Stimulated activated CD4-positive, alpha-beta T cell treated with anti-CD3 and anti-CD28 coated beads, TNF-alpha, amount 100 ng/mL, for 24 hours (primary cell): Measurements from ENCODE around the gene PPIP5K2.
"Not testable (repeated sequence)": the region's sequence is repeated elsewhere in the genome, so short reads cannot be mapped to it uniquely, and the experiment has no call there.

Experiments used
- DNase-seq, 3 experiments: peaks; one replicate each; pipeline ENCODE4 v3.0.0-alpha.2; 2020; ENCODE audit warnings: low read depth in 3 of 3

PPIP5K2 gene

GRCh38 chr5:103207653-103208052 lies 87.6 kb downstream of the PPIP5K2 start:
- no peak for DNase-seq

DNA sequence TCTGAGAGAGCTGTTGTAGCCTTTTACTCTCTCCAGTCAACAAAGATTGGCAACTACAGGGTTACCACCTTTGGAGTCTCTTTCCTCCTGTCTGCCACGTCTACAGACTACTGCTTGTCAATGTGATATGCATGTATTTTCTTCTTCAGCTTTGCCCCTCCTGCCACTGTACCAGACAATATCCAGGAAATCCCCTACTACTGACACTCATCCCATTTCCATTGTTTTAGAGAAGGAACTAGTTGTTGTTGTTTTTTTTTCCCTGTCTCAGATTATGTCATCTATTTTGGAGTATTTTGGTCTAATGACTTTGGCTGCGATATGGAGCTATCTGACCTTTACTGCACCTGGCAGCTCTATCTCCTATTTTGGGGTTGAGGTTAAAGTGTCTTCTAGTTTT lies 88.4 kb downstream of the PPIP5K2 start:
- DNase-seq: no peak

GRCh38 chr5:103209065-103209464 lies 89.0 kb downstream of the PPIP5K2 start:
- no peak for DNase-seq

DNA sequence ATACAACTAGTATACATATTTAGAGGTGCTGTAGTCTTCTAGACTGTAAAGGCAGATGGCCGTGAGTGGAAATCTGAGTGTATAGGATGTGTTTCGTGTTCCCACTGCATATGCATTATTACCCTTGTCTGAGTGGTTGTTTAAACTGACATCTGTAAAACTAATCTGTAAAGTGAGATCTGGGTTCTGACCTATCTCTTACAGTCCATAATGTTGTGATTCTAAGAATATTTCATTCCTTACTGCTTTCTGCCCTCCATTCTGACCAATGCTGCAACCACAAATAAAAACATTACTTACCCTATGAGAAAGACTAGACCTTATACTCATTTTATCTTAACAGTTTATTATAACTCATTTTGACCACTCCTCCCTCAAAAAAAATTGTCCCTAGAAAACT lies 90.9 kb downstream of the PPIP5K2 start:
- DNase-seq: no peak

DNA sequence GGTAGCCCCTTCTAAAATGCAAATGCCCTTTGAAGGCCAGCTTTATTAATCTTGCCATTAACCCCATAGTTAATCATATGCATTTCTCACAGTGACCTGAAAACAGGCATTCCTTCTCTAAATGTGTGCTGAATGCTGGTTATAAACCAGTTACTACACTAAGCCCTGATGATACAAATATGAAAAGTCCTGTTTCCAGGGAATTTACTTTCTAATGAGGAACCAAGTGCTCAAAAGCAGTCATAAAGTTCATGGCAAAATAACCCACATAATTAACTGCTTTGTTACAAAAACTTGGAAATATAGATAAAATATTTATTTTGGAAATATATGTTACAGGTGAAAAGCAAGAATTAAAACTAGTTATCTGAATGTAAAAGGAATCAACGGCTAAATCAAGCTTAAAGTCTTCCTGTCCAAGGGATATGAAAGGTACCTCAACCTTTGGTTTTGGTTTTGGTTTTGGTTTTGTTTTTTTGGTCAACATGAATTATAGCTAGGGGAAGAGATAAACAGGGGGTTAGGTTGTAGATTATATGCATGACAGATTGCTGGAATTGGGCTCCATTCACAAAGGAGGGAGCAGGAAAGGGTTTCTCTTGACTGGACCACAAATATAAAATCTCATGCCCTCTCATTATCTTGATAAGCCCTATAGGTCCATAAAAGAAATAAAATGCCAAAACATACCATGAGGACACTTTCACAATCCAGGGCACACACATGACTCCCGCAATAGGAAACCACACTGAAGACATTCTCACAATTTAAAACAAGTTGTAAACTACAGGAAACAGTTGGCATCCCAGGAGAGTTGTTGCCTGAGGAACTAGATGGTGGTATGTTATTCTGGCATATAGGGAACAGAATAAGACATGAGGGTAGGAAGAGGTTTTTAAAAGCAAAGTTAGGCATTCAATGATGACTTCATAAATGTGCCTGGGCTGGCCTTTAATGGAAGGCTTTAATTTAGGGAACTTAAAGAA lies 91.8 kb downstream of the PPIP5K2 start:
- DNase-seq: no peak

DNA sequence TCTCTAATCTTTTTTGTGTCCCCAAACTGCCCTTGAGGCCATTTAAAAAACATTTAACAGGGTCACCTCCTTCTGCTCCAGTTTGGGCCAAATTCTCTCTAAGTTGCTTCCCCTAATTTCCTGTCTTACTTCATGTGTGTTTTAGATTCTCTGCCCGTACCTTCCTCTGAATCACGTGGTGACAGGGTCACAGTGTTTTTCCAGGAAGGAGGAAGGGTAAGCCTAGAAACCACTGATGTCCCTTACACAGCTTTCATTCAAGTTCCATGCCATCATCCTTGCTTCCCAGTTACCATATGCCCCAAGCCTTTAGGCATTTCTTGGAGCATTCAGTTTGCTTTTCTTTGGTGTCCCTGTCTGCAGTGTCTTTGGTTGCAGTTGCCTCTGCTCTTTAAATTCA lies 96.0 kb downstream of the PPIP5K2 start:
- DNase-seq: no peak

GRCh38 chr5:103216697-103217096 lies 96.6 kb downstream of the PPIP5K2 start:
- no peak for DNase-seq

GRCh38 chr5:103217101-103217500 lies 97.0 kb downstream of the PPIP5K2 start:
- DNase-seq: no peak

DNA sequence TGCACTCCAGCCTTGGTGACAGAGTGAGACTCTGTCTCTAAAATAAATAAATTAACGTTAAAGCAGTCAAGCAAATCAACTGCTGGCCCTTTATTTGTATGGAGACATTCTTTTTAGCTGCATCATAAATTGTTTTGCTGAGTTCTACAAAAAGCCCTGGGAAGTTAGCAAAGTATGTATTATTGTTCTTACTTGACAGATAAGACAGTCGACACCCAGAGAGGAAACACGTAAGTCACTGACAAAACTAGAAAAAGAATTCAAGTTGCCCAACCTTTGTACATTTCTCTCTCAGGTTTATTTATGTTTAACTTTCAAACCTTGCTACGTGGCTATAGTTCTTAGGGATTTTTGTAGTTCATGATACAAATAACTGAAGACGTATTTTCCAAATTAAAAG lies 98.1 kb downstream of the PPIP5K2 start:
- no peak for DNase-seq

GRCh38 chr5:103219074-103219473 lies 99.0 kb downstream of the PPIP5K2 start:
- not testable (repeated sequence) for DNase-seq

DNA sequence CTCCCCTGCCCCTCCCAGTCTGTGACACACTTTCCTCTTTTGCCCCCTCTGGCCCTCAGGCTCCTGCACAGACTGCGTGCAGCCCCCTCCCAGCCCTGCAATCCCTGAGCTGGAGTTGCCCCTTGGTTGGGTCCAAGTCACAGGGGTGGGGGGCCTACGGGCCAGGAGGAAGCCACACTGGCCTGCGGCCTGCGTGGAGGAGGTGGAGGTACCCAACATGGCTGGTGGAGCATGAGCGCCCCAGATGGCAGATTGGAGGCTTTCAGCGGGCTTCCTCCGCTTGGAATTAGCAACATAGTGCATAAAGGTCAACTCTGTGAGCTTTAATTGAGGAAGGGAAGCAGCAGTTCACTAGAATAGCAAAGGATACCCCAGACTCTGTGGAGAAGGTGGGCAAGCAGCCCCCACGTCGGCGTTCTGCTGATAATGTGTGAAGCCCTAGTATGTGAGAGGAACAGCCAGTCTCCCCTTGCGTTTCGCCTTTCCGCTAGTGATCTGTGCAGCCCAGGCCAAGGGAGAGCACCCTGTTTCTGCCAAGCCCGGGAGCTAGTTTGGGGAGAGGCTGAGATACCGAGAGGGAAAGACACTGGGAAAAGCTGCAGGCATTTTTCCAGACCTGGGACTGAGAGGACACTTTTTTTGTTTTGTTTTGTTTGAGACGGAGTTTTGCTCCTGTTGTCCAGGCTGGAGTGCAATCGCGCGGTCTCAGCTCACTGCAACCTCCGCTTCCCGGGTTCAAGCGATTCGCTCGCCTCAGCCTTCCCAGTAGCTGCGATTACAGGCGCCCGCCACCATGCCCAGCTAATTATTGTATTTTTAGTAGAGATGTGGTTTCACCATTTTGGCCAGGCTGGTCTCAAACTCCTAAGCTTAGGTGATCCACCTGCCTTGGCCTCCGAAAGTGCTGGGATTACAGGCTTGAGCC lies 103.2 kb downstream of the PPIP5K2 start:
- DNase-seq: no peak

DNA sequence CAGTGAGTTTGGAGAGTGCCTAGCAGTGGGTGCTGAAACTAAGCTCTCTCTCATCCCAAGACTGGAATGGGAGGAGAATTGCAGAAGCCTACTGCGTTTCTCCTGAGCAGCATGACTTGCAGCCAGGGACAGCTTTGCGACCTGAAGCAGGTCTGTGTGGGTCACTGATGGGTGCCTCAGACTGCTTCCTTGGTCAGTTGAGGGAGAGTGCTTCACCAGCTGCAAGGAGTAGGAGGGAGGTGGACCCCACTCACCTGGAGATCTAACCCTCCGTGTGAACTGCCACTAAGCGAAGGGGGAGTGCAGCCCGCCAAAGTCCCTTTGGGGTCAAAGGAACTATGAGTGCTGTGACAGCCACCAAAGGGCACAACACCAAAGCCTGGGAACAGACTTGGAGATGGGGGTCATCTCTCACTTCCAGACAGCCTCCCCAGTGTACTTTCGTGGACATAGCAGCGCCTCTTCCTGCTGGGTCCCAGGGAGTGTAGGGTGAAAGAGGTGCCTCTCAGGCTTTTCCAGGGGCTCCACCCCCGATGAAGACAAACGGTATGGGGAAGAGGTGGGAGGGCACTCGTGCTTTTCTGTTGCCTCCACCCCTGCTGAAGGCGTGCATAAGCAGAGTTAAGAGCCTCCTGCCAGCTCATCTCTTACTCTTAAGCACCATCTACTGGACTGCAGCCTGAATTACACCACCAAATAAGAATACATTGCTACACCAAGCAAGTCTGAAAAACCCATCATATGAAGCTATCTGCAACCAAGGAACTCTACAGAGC lies 104.2 kb downstream of the PPIP5K2 start:
- DNase-seq: peak in 1 of 3 experiments; percentile 9

DNA sequence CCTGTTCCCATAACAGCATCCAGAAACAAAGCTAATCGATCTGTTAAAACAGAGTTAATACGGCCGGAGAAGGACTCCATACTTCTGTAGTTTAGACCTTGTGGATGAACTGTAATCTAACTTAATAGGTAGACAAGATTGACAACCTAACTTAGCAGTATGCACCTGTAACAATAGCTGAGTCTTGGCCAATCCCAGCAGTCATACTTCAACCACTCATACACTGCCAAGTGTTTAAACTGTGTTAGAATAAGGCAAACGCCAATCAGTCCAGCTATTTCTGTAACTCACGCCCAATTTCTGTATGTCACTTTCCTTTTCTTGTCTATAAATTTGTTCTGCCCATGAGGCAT lies 104.8 kb downstream of the PPIP5K2 start:
- no peak for DNase-seq

DNA sequence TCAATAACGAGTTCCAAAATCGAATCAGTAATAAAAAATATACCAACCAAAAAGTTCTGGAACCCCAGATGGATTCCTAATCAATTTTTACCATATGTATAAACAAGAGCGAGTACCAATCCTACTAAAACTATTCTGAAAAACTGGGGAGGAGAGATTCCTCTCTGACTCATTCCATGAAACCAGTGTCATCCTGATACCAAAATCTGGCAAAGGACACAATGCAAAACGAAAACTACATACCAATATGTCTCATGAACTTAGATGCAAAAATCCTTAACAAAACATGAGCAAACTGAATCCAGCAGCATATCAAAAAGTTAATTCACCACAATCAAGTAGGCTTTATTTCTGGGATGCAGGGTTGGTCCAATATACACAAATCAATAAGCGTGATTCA lies 108.0 kb downstream of the PPIP5K2 start:
- no peak for DNase-seq

DNA sequence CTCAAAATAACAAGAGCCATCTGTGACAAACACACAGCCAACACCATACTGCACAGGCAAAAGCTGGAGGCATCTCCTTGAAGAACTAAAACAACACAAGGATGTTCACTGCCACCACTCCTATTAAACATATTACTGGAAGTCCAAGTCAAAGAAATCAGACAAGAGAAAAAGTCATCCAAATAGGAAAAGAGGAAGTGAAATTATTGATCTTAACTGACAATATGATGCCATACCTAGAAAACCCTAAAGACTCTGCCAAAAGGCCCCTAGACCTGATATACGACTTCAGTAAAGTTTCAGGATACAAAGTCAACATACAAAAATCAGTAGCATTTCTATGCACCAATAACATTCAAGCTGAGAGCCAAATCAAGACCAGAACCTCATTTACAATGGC lies 108.5 kb downstream of the PPIP5K2 start:
- no peak for DNase-seq

DNA sequence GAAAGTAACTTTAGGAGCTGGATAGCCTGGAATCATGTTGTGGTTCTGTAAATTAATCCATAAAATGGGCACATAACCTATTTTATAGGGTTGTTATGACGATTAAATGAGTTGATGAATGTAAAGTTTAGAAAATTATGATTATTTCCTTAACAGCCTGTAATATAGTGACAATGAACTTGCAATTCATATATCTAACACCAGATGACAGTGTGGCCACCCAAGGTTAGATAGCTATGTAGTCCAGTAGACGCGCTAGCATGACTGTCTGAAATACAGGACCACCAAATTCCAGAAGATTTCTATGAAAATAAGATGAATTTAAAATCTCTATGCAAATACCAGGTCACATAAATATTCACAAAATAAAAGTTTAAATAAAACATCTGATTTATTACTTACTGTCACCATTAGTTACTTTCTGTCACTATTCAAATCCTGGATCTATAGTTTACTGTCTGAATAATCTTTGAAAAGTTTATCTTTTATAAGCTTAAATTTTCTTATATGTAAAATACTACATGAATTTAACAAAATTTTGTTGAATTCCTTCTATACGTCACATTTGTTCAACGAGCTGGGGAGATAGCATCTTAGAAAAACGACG lies 112.4 kb downstream of the PPIP5K2 start:
- no peak for DNase-seq

GRCh38 chr5:103234239-103234975 lies 114.3 kb downstream of the PPIP5K2 start:
- DNase-seq: no peak

GRCh38 chr5:103235891-103236290 lies 115.8 kb downstream of the PPIP5K2 start:
- DNase-seq: no peak

- no peak for DNase-seq
These were observed 117.7 kb downstream of the PPIP5K2 start for GRCh38 chr5:103237778-103238177.

- DNase-seq: no peak
These were observed 123.6 kb downstream of the PPIP5K2 start for GRCh38 chr5:103243665-103244064.

DNA sequence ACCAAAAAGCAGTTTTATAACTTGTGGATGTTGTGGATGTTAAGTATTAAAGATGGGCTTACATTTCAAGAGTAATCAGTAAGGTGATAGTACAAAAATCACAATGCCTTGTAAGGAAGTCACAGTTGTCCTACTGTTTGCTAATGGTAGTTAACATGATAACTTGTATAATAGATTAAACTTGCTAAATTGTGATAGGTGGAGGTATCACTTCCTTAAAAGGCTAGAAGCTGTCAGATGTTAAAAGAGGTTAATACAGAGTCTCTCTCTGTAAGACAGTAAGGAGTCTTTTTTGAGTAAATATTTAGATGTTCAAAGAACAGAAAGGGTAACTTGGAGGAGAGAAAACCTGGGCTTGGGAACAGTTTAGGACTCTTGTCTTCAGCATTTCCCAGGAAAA lies 124.3 kb downstream of the PPIP5K2 start:
- DNase-seq: no peak
